ENCODE measurements around the gene PPP1R3C.

The PPP1R3C gene

GRCh38 chr10:91590142-91590903, 42.5 kb downstream of the PPP1R3C start:
- in situ Hi-C loops (cut with MboI; ENCODE audit: low pct_unique_long_range_greater_than_20kb, low sequenced_read_pairs, unreplicated experiment), result no loop called here

GRCh38 chr10:91589658-91590035, 43.2 kb downstream of the PPP1R3C start:
- in situ Hi-C loops (cut with MboI; ENCODE audit: low pct_unique_long_range_greater_than_20kb, low sequenced_read_pairs, unreplicated experiment), result no loop called here
- TF ChIP-seq, protein P1, sequence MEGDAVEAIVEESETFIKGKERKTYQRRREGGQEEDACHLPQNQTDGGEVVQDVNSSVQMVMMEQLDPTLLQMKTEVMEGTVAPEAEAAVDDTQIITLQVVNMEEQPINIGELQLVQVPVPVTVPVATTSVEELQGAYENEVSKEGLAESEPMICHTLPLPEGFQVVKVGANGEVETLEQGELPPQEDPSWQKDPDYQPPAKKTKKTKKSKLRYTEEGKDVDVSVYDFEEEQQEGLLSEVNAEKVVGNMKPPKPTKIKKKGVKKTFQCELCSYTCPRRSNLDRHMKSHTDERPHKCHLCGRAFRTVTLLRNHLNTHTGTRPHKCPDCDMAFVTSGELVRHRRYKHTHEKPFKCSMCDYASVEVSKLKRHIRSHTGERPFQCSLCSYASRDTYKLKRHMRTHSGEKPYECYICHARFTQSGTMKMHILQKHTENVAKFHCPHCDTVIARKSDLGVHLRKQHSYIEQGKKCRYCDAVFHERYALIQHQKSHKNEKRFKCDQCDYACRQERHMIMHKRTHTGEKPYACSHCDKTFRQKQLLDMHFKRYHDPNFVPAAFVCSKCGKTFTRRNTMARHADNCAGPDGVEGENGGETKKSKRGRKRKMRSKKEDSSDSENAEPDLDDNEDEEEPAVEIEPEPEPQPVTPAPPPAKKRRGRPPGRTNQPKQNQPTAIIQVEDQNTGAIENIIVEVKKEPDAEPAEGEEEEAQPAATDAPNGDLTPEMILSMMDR (IDR thresholded peaks at IDR 0.05; ENCODE audit: extremely low read depth, insufficient read depth, missing control alignments), result no peak
- no peak for DNase-seq (ENCODE audit: low spot score)

More at GRCh38 chr10:91590142-91590903, 42.5 kb downstream of the PPP1R3C start:
- DNase-seq (ENCODE audit: low spot score), result no peak
- TF ChIP-seq, protein P1 (IDR thresholded peaks at IDR 0.05; ENCODE audit: extremely low read depth, insufficient read depth, missing control alignments), result no peak

DNA sequence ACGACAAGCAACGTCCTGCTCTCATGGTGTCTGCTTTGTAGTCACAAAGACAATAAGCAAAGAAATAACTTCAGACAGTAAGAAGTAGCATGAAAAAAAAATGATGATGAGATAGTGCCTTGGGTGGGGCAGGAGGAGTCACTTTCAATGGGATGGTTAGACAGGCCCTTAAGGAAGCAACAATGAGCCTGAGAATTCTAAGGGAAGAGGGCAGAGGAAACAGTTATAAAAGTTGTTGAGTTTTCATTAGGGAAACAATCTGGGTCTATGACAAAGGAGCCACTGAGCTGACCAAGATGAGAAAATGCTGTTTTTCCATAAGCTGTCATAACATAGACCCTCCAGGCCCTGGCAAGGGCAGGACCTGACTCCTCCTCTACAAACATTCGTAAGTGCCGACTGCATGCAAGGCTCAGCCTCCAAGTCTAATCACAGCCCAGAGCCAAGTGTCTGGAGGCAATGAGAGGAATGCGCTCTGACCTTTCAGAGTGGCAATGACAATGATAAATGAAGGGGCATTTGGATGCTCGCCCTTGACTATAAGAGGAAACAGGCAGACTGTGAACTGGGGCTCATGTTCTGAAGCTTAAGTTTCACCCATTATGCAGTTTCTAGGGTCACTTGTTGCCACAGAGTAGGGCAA, 43.7 kb downstream of the PPP1R3C start:
- in situ Hi-C loops (cut with MboI; ENCODE audit: low pct_unique_long_range_greater_than_20kb, low sequenced_read_pairs, unreplicated experiment), result no loop called here
- DNase-seq (ENCODE audit: low spot score), result no peak
- TF ChIP-seq, protein P1 (IDR thresholded peaks at IDR 0.05; ENCODE audit: extremely low read depth, insufficient read depth, missing control alignments), result no peak

- TF ChIP-seq, protein P1 (IDR thresholded peaks at IDR 0.05; ENCODE audit: extremely low read depth, insufficient read depth, missing control alignments), result no peak
- in situ Hi-C loops (cut with MboI; ENCODE audit: low pct_unique_long_range_greater_than_20kb, low sequenced_read_pairs, unreplicated experiment), result no loop called here
- no peak for DNase-seq (ENCODE audit: low spot score)
These were observed 44.9 kb downstream of the PPP1R3C start for GRCh38 chr10:91587710-91588638.

- in situ Hi-C loops (cut with MboI; ENCODE audit: low pct_unique_long_range_greater_than_20kb, low sequenced_read_pairs, unreplicated experiment), result no loop called here
- no peak for DNase-seq (ENCODE audit: low spot score)
- TF ChIP-seq, protein P1 (IDR thresholded peaks at IDR 0.05; ENCODE audit: extremely low read depth, insufficient read depth, missing control alignments), result no peak
These were observed 50.7 kb downstream of the PPP1R3C start for GRCh38 chr10:91582153-91582554.

DNA sequence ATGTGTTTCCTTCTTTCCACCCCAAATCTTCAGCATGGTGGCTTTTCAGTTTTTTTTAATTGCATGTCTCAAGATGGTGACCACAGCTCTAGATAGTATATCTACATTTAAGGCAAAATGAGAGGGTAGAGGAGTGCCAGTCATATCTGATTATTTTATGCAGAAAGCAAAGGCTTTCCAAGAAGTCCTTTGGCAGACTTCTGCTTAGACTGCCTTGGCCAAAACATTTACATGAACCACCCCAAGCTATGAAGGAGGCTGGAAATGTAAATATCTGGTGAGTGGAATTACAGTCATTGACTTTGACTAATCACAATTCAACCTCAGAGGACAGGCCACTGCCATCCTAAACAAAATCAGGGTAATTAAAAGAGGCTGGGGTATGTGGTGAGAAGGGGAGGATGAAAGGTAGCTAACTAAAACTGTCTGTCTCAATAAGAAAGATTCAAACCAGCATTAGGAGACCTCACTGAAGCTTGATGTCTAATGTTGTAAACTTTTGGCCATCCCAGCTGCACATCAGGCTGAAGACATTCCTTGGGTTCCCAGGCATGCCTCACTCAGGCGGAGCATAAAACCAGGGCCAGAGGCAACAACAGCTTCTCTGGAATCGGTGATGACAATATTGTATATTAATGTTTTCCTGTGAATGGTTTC, 53.4 kb downstream of the PPP1R3C start:
- DNase-seq (ENCODE audit: low spot score), result no peak
- in situ Hi-C loops (cut with MboI; ENCODE audit: low pct_unique_long_range_greater_than_20kb, low sequenced_read_pairs, unreplicated experiment), result no loop called here
- TF ChIP-seq, protein P1 (IDR thresholded peaks at IDR 0.05; ENCODE audit: extremely low read depth, insufficient read depth, missing control alignments), result no peak

Measured in GM13977 (cell line).